Naive B cell (primary cell): ENCODE measurements around the gene TFCP2L1. TPM values are rescaled to one million over a fixed set of nuclear protein-coding genes. Genes with fewer than 3 reads are reported as not detected.

Experiments
- ATAC-seq, 2 donors: fragments of 150-1000 bp; cut with Tn5 transposase; 2 replicates each; pipeline ENCODE4 v1.10.0; 2021; ENCODE audit warnings: low read depth in 2 of 2, mild to moderate bottlenecking in 2 of 2, moderate library complexity in 2 of 2
- DNase-seq: peaks from one replicate; pipeline ENCODE4 v3.0.0; 2022
- H3K27ac Mint-ChIP-seq, 6 donors: one replicate each; pipeline ENCODE4 v1.8.0; 2020 to 2022; ENCODE audit warnings: mild to moderate bottlenecking in 6 of 6, mixed read lengths in 6 of 6, moderate library complexity in 5 of 6, inconsistent platforms in 2 of 6
- H3K27me3 Mint-ChIP-seq, 3 donors: one replicate each; pipeline ENCODE4 v1.8.0; 2021 to 2022; ENCODE audit warnings: mixed read lengths in 3 of 3, mild to moderate bottlenecking in 1 of 3
- H3K36me3 Mint-ChIP-seq, 2 donors: one replicate each; pipeline ENCODE4 v1.8.0; 2020 to 2022; ENCODE audit warnings: mixed read lengths in 2 of 2, inconsistent platforms in 1 of 2, mild to moderate bottlenecking in 1 of 2
- H3K4me1 Mint-ChIP-seq, 3 donors: one replicate each; pipeline ENCODE4 v1.8.0; 2020 to 2022; ENCODE audit warnings: mixed read lengths in 3 of 3, inconsistent platforms in 1 of 3, mild to moderate bottlenecking in 1 of 3, moderate library complexity in 1 of 3
- H3K4me3 Mint-ChIP-seq, 8 donors: one replicate each; pipeline ENCODE4 v1.8.0; 2020 to 2022; ENCODE audit warnings: mild to moderate bottlenecking in 8 of 8, mixed read lengths in 8 of 8, moderate library complexity in 8 of 8, inconsistent platforms in 2 of 8
- H3K9me3 Mint-ChIP-seq, 7 donors: one replicate each; pipeline ENCODE4 v1.8.0; 2020 to 2022; ENCODE audit warnings: mixed read lengths in 7 of 7, mild to moderate bottlenecking in 5 of 7, inconsistent platforms in 2 of 7, moderate library complexity in 1 of 7
- polyA plus RNA-seq, 6 donors: library from polyadenylated mRNA; unstranded; fragments of 300-500 nt; fragmentation: Illumina TruSeq; gene quantifications; one replicate each; pipeline ENCODE4 v1.2.3, GENCODE V29; 2021; ENCODE audit warnings: low read depth in 6 of 6

Gene TFCP2L1
- polyA plus RNA-seq, 6 donors from 2014 or later: not detected

GRCh38 chr2:121289271-121289670, 4.3 kb upstream of the TFCP2L1 start:
- H3K36me3 Mint-ChIP-seq: no peaks in the 10 kb centered on the region
- H3K4me1 Mint-ChIP-seq: peaks cover 1 to 10% (median 4%) of the 10 kb centered on the region in 3 donors
- peaks cover 0 to 3% (median 0%) of the 10 kb centered on the region in 7 donors for H3K9me3 Mint-ChIP-seq
- H3K27ac Mint-ChIP-seq: no peak overlapping the region
- peaks cover 10 to 32% (median 25%) of the 10 kb centered on the region in 3 donors for H3K27me3 Mint-ChIP-seq
- DNase-seq (no peak), ATAC-seq (no peak)
- H3K4me3 Mint-ChIP-seq: no peak overlapping the region

- DNase-seq (no peak), ATAC-seq (no peak)
- Mint-ChIP-seq H3K27ac (no peak overlapping the region), H3K9me3 (peaks cover 0 to 3% (median 2%) of the 10 kb centered on the region in 7 donors), H3K4me1 (peaks cover 8 to 16% (median 11%) of the 10 kb centered on the region in 3 donors), H3K4me3 (no peak overlapping the region), H3K27me3 (peaks cover 16 to 38% (median 31%) of the 10 kb centered on the region in 3 donors), H3K36me3 (no peaks in the 10 kb centered on the region)
Measured at GRCh38 chr2:121288454-121289231, 3.6 kb upstream of the TFCP2L1 start.

- Mint-ChIP-seq H3K36me3 (no peaks in the 10 kb centered on the region), H3K4me1 (peaks cover 11 to 17% (median 15%) of the 10 kb centered on the region in 3 donors), H3K27ac (no peak overlapping the region), H3K27me3 (peaks cover 21 to 45% (median 38%) of the 10 kb centered on the region in 3 donors), H3K9me3 (peaks cover 0 to 4% (median 2%) of the 10 kb centered on the region in 7 donors), H3K4me3 (peak overlapping the region in 1 of 8 donors; percentile 32)
- ATAC-seq (no peak), DNase-seq (no peak)
Measured at GRCh38 chr2:121287956-121288355, 3.0 kb upstream of the TFCP2L1 start.

- Mint-ChIP-seq H3K27ac (no peak overlapping the region), H3K36me3 (no peaks in the 10 kb centered on the region), H3K27me3 (peaks cover 26 to 51% (median 45%) of the 10 kb centered on the region in 3 donors), H3K9me3 (peaks cover 0 to 4% (median 2%) of the 10 kb centered on the region in 7 donors), H3K4me3 (peak overlapping the region in 2 of 8 donors; percentile 9 to 26), H3K4me1 (peaks cover 11 to 17% (median 15%) of the 10 kb centered on the region in 3 donors)
- DNase-seq (no peak), ATAC-seq (no peak)
Measured at GRCh38 chr2:121287146-121287798, 2.3 kb upstream of the TFCP2L1 start.

- H3K27ac Mint-ChIP-seq: no peak overlapping the region
- no peaks in the 10 kb centered on the region for H3K36me3 Mint-ChIP-seq
- peaks cover 11 to 17% (median 15%) of the 10 kb centered on the region in 3 donors for H3K4me1 Mint-ChIP-seq
- DNase-seq (no peak), ATAC-seq (no peak)
- peaks cover 0 to 4% (median 2%) of the 10 kb centered on the region in 7 donors for H3K9me3 Mint-ChIP-seq
- peak overlapping the region in 5 of 8 donors; percentile 15 to 82 (median 54) for H3K4me3 Mint-ChIP-seq
- peaks cover 26 to 51% (median 45%) of the 10 kb centered on the region in 3 donors for H3K27me3 Mint-ChIP-seq
Measured at GRCh38 chr2:121286506-121286905, 1.5 kb upstream of the TFCP2L1 start.

GRCh38 chr2:121285926-121286325, 924 bp upstream of the TFCP2L1 start:
- H3K4me3 Mint-ChIP-seq: peak overlapping the region in 7 of 8 donors; percentile 15 to 74 (median 65)
- DNase-seq (no peak), ATAC-seq (no peak)
- peaks cover 26 to 51% (median 49%) of the 10 kb centered on the region in 3 donors for H3K27me3 Mint-ChIP-seq
- peaks cover 0 to 4% (median 2%) of the 10 kb centered on the region in 7 donors for H3K9me3 Mint-ChIP-seq
- no peak overlapping the region for H3K27ac Mint-ChIP-seq
- H3K36me3 Mint-ChIP-seq: no peaks in the 10 kb centered on the region
- H3K4me1 Mint-ChIP-seq: peaks cover 11 to 17% (median 15%) of the 10 kb centered on the region in 3 donors

GRCh38 chr2:121283670-121284462, 1.1 kb downstream of the TFCP2L1 start:
- DNase-seq (no peak), ATAC-seq (no peak)
- Mint-ChIP-seq H3K27me3 (peaks cover 25 to 56% (median 54%) of the 10 kb centered on the region in 3 donors), H3K4me1 (peaks cover 11 to 17% (median 15%) of the 10 kb centered on the region in 3 donors), H3K27ac (peak overlapping the region in 1 of 6 donors; percentile 89), H3K36me3 (no peaks in the 10 kb centered on the region), H3K4me3 (peak overlapping the region; percentile 10 to 85 (median 76)), H3K9me3 (peaks cover 0 to 7% (median 2%) of the 10 kb centered on the region in 7 donors)

GRCh38 chr2:121282800-121283385, 2.1 kb downstream of the TFCP2L1 start:
- Mint-ChIP-seq H3K4me1 (peaks cover 11 to 17% (median 15%) of the 10 kb centered on the region in 3 donors), H3K4me3 (peak overlapping the region in 2 of 8 donors; percentile 12 to 70), H3K27me3 (peaks cover 22 to 56% (median 54%) of the 10 kb centered on the region in 3 donors), H3K36me3 (no peaks in the 10 kb centered on the region), H3K9me3 (peaks cover 0 to 7% (median 2%) of the 10 kb centered on the region in 7 donors), H3K27ac (no peak overlapping the region)
- no peak for DNase-seq
- ATAC-seq: no peak

GRCh38 chr2:121281694-121282093, 3.3 kb downstream of the TFCP2L1 start:
- Mint-ChIP-seq H3K27ac (no peak overlapping the region), H3K36me3 (no peaks in the 10 kb centered on the region), H3K4me1 (peaks cover 10 to 15% (median 11%) of the 10 kb centered on the region in 3 donors), H3K4me3 (no peak overlapping the region), H3K27me3 (peaks cover 16 to 49% (median 49%) of the 10 kb centered on the region in 3 donors), H3K9me3 (peaks cover 0 to 7% (median 0%) of the 10 kb centered on the region in 7 donors)
- ATAC-seq (no peak), DNase-seq (no peak)

GRCh38 chr2:121281107-121281506, 3.9 kb downstream of the TFCP2L1 start:
- peaks cover 16 to 43% (median 43%) of the 10 kb centered on the region in 3 donors for H3K27me3 Mint-ChIP-seq
- no peak overlapping the region for H3K27ac Mint-ChIP-seq
- no peaks in the 10 kb centered on the region for H3K36me3 Mint-ChIP-seq
- peaks cover 0 to 7% (median 0%) of the 10 kb centered on the region in 7 donors for H3K9me3 Mint-ChIP-seq
- ATAC-seq: no peak
- H3K4me1 Mint-ChIP-seq: peaks cover 10 to 15% (median 11%) of the 10 kb centered on the region in 3 donors
- H3K4me3 Mint-ChIP-seq: no peak overlapping the region
- DNase-seq: no peak

GRCh38 chr2:121279476-121280220, 5.4 kb downstream of the TFCP2L1 start:
- DNase-seq (no peak), ATAC-seq (no peak)
- Mint-ChIP-seq H3K27ac (no peak overlapping the region), H3K4me1 (peaks cover 10 to 11% (median 11%) of the 10 kb centered on the region in 3 donors), H3K27me3 (peaks cover 16 to 35% (median 33%) of the 10 kb centered on the region in 3 donors), H3K36me3 (no peaks in the 10 kb centered on the region), H3K4me3 (no peak overlapping the region), H3K9me3 (peaks cover 0 to 7% (median 0%) of the 10 kb centered on the region in 7 donors)

GRCh38 chr2:121276341-121276740, 8.7 kb downstream of the TFCP2L1 start:
- no peak for DNase-seq
- H3K27me3 Mint-ChIP-seq: peaks cover 6 to 17% (median 8%) of the 10 kb centered on the region in 3 donors
- H3K9me3 Mint-ChIP-seq: peaks cover 0 to 3% (median 0%) of the 10 kb centered on the region in 7 donors
- no peak overlapping the region for H3K4me3 Mint-ChIP-seq
- no peaks in the 10 kb centered on the region for H3K4me1 Mint-ChIP-seq
- H3K36me3 Mint-ChIP-seq: no peaks in the 10 kb centered on the region
- ATAC-seq: no peak
- H3K27ac Mint-ChIP-seq: no peak overlapping the region
